Activated CD4-positive, alpha-beta T cell treated with anti-CD3 and anti-CD28 coated beads, Interleukin-2, amount 10 ng/mL, durations not matched to agents 24 days and 14 days (primary cell): Measurements from ENCODE around the gene SIPA1L3. TPM values are rescaled to one million over a fixed set of nuclear protein-coding genes. Genes with fewer than 3 reads are reported as not detected.

Experiments
- DNase-seq: peaks from one replicate; pipeline ENCODE4 v3.0.0; 2022
- H3K27ac Mint-ChIP-seq: one replicate; pipeline ENCODE4 v1.8.0; 2022; ENCODE audit warnings: mild to moderate bottlenecking, mixed read lengths
- H3K27me3 Mint-ChIP-seq: one replicate; pipeline ENCODE4 v1.8.0; 2022; ENCODE audit warnings: mixed read lengths
- H3K36me3 Mint-ChIP-seq: one replicate; pipeline ENCODE4 v1.8.0; 2022; ENCODE audit warnings: low read depth, mild to moderate bottlenecking, mixed read lengths
- H3K4me1 Mint-ChIP-seq: one replicate; pipeline ENCODE4 v1.8.0; 2021; ENCODE audit warnings: mixed read lengths
- H3K4me3 Mint-ChIP-seq: one replicate; pipeline ENCODE4 v1.8.0; 2022; ENCODE audit warnings: mild to moderate bottlenecking, moderate library complexity, mixed read lengths
- H3K9me3 Mint-ChIP-seq: one replicate; pipeline ENCODE4 v1.8.0; 2021; ENCODE audit warnings: mixed read lengths
- intact Hi-C: fragments of 100-400 bp; cut with micrococcal nuclease; formaldehyde crosslinking; loops from one replicate; pipeline ENCODE4 v1.15.1; 2023
- total RNA-seq: library from RNA; stranded (reverse); gene quantifications from 2 replicates; pipeline ENCODE4 v1.2.3, GENCODE V29; 2022

Gene SIPA1L3
- total RNA-seq, 1 donor from 2014 or later = 15.4 TPM

DNA sequence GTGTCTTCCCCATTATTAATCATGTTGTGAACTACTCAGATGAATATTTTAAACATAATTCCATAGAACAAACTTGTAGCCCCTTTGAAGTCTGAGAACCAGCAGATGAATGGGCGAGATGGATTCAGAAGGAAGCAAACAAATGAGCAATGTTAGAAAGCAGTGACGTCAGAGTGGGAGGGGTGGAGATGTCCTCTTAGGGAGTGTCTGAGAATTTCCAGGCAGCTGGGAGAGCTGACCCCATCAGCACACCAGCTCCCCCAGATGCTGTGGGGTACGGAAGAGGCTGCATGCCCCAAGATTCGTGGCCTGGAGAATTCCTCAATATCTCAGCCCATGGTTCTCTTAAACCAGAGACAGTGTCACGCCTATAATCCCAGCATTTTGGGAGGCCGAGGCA, 248.4 kb downstream of the SIPA1L3 start:
- no peaks in the 10 kb centered on the region for H3K4me1 Mint-ChIP-seq
- no peak overlapping the region for H3K27ac Mint-ChIP-seq
- intact Hi-C loops = no loop called here
- H3K36me3 Mint-ChIP-seq = peaks cover 3% of the 10 kb centered on the region
- no peak overlapping the region for H3K4me3 Mint-ChIP-seq
- H3K27me3 Mint-ChIP-seq = no peaks in the 10 kb centered on the region
- no peak for DNase-seq
- no peaks in the 10 kb centered on the region for H3K9me3 Mint-ChIP-seq

DNA sequence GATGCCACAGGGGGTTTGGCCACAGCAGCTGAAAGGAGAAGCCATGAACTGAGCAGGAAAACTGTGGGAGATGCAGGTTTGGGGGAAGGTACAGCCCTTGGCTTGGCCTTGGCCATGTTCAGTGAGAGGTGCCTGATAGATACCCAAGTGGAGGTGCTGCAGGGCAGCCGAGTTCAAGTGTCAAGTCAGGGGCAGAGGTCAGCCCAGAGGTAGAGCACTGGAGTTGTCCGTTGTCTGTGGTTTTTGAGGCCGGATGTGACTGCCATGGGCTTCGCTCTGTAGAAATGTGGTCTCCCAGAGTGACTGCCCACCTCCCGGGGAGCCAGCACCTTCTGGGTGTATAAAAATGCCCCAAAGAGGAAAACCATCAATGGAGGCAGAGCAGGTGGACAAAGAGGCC, 251.7 kb downstream of the SIPA1L3 start:
- Mint-ChIP-seq H3K9me3 (no peaks in the 10 kb centered on the region), H3K4me3 (no peak overlapping the region), H3K27me3 (no peaks in the 10 kb centered on the region), H3K27ac (no peak overlapping the region), H3K4me1 (no peaks in the 10 kb centered on the region), H3K36me3 (peaks cover 25% of the 10 kb centered on the region)
- intact Hi-C loops = no loop called here
- DNase-seq = no peak

DNA sequence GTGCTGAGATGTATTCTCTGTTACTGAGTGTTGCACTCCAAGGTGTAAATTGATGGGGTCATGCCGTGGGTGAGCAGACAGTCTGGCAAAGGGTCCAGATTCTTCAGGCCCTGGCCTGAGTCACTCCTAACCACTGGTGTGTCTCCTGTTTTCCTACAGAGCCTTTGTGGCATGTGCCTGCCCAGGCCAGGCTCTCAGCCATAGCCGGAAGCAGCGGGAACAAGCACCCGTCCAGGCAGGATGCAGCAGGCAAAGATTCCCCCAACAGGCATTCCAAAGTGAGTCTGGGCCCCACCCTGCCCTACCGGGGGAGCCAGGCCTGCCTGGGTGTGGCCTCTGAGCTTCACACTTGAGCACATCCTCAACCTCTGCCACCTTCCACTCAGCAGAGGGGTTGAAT, 255.1 kb downstream of the SIPA1L3 start:
- intact Hi-C loops = no loop called here
- no peak for DNase-seq
- H3K27ac Mint-ChIP-seq = no peak overlapping the region

DNA sequence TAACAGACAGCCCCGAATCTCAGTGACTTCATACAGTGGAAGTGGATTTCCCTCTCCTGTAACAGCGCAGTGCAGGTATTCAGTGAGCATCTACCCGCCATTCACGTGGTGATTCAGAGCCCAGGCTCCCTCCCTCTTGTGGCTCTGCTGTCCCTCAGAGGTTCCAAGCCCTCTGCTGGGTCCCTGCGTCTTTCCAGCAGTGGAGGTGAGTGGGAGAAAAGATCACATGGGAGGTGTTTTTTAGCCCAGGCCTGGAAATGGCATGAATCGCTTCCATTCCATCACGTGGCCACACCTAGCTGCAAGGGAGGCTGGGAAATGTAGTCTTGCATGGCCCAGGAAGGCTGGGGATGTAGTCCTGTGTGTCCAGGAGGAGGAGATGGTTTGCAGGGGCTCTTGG, 255.6 kb downstream of the SIPA1L3 start:
- no peak for DNase-seq
- Mint-ChIP-seq H3K4me1 (no peaks in the 10 kb centered on the region), H3K36me3 (peaks cover 29% of the 10 kb centered on the region), H3K27ac (no peak overlapping the region), H3K4me3 (no peak overlapping the region), H3K9me3 (no peaks in the 10 kb centered on the region), H3K27me3 (no peaks in the 10 kb centered on the region)
- intact Hi-C loops = no loop called here

More for the DNA sequence above, 255.1 kb downstream of the SIPA1L3 start:
- Mint-ChIP-seq H3K36me3 (peaks cover 29% of the 10 kb centered on the region), H3K4me1 (no peaks in the 10 kb centered on the region), H3K27me3 (no peaks in the 10 kb centered on the region), H3K4me3 (no peak overlapping the region), H3K9me3 (no peaks in the 10 kb centered on the region)

DNA sequence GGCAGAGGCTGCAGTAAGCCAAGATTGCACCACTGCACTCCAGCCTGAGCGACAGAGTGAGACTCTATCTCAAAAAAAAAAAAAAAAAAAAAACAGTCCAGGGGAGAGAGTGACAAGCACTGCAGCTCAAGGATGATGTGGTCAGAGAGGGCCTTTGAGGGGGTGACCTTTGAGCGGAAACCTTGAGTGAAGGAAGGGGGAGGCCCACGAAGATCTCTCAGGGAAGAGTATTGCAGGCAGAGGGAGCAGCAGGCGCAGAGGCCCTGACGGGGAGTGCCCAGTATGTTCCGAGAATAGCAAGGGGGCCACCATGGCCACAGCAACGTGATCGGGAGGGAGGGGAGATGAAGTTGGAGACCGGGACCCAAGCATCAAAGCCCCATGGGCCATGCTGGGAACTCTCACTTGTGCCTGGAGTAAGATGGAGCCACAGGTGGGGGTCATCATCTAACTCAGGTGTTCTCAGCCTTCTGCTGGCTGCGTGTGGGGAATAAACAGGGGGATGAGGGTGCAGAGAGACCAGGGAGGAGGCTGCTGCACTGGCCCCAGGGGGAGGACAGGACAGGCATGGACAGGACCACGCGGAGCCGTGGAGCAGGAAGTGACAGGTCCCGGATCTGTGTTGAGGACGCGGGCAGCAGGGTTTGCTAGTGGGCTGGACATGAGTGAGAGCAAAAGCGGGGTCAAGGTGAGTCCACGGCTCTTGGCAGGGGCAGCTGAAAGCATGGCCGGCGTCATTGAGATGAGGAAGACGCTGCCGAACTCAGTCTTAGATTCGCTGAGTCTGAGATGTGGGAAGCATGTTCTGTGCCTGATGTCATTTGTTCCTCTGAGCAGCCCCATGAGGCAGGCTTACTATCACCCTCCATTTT, 256.6 kb downstream of the SIPA1L3 start:
- H3K27ac Mint-ChIP-seq = no peak overlapping the region
- no peaks in the 10 kb centered on the region for H3K27me3 Mint-ChIP-seq
- peaks cover 29% of the 10 kb centered on the region for H3K36me3 Mint-ChIP-seq
- no peaks in the 10 kb centered on the region for H3K4me1 Mint-ChIP-seq
- H3K9me3 Mint-ChIP-seq = no peaks in the 10 kb centered on the region
- DNase-seq = no peak
- intact Hi-C loops = no loop called here
- H3K4me3 Mint-ChIP-seq = no peak overlapping the region

DNA sequence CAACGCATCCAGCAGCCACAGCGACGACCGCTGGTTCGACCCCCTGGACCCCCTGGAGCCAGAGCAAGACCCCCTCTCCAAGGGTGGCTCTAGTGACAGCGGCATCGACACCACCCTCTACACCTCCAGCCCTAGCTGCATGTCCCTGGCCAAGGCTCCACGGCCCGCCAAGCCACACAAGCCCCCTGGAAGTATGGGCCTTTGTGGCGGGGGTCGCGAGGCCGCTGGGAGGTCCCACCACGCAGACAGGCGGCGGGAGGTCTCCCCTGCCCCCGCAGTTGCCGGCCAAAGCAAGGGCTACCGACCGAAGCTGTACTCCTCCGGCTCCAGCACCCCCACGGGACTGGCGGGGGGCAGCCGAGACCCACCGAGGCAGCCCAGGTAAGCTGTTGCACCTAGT, 257.5 kb downstream of the SIPA1L3 start:
- no peaks in the 10 kb centered on the region for H3K27me3 Mint-ChIP-seq
- no peaks in the 10 kb centered on the region for H3K4me1 Mint-ChIP-seq
- intact Hi-C loops = no loop called here
- H3K36me3 Mint-ChIP-seq = peaks cover 29% of the 10 kb centered on the region
- no peaks in the 10 kb centered on the region for H3K9me3 Mint-ChIP-seq
- DNase-seq = no peak
- H3K27ac Mint-ChIP-seq = no peak overlapping the region
- no peak overlapping the region for H3K4me3 Mint-ChIP-seq

DNA sequence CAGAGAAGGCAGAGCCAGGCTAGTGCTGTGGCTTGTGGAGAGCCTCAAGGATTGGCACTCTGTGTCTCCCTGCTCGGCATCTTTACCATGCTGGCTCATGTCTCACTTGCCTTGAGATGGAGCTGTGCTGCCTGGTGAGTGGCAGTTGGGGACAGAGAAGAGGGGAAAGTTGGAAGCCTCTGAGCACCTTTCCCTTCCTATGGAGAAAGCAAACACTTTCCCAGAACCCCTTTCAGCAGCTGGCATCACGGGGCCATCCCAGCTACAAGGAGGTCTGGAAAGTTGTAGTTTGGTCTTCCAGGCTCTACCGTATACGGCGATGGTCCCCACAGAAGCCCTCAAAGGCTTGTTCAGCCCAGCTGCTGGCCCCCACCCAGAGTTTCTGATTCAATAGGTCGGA, 258.3 kb downstream of the SIPA1L3 start:
- H3K9me3 Mint-ChIP-seq = no peaks in the 10 kb centered on the region
- intact Hi-C loops = no loop called here
- H3K4me1 Mint-ChIP-seq = no peaks in the 10 kb centered on the region
- no peak overlapping the region for H3K27ac Mint-ChIP-seq
- no peak overlapping the region for H3K4me3 Mint-ChIP-seq
- H3K27me3 Mint-ChIP-seq = no peaks in the 10 kb centered on the region
- no peak for DNase-seq
- peaks cover 29% of the 10 kb centered on the region for H3K36me3 Mint-ChIP-seq

DNA sequence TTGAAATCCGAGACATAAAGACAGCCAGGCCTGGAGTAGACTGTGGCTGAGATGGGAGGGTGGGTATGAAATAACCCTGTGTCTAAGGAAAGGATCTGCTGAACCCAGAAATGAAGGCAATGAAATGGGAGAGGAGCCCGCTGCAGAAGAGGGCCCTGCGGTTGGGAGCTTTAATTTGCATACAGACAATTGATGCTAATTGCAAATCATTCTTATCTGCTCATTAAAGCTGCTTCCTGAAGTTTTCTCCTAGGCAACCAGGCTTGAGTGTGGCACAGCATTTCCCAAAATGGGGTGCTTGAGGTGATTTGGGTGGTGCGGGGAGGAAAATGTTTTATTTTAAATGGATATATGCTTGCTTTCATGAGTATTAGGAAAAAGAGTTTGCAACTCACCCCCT, 261.6 kb downstream of the SIPA1L3 start:
- no peaks in the 10 kb centered on the region for H3K4me1 Mint-ChIP-seq
- H3K36me3 Mint-ChIP-seq = peaks cover 4% of the 10 kb centered on the region
- no peak overlapping the region for H3K27ac Mint-ChIP-seq
- no peak for DNase-seq
- H3K27me3 Mint-ChIP-seq = no peaks in the 10 kb centered on the region
- H3K9me3 Mint-ChIP-seq = no peaks in the 10 kb centered on the region
- intact Hi-C loops = no loop called here
- no peak overlapping the region for H3K4me3 Mint-ChIP-seq

DNA sequence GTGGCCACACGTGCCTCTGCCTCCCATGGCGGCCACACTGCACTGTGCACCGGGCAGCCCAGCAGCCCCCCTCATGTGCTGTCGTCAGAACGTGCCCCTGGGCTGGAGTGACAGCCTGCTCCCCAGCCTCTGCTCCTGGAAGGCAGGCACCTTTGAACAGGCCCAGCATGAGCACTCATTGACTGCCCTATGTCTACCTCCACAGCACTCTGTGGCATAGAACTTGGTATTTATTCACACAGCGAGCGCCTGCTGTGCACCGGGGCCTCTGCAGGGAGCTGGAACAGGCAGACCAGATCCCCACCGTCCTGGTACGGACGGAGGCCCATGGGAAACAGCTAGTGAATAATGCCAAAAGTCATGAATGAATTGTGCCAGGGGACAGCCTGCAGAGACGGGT, 263.3 kb downstream of the SIPA1L3 start:
- no peak for DNase-seq
- H3K9me3 Mint-ChIP-seq = no peaks in the 10 kb centered on the region
- intact Hi-C loops = no loop called here
- H3K36me3 Mint-ChIP-seq = no peaks in the 10 kb centered on the region
- H3K27me3 Mint-ChIP-seq = no peaks in the 10 kb centered on the region
- H3K4me1 Mint-ChIP-seq = no peaks in the 10 kb centered on the region
- no peak overlapping the region for H3K4me3 Mint-ChIP-seq
- H3K27ac Mint-ChIP-seq = no peak overlapping the region

DNA sequence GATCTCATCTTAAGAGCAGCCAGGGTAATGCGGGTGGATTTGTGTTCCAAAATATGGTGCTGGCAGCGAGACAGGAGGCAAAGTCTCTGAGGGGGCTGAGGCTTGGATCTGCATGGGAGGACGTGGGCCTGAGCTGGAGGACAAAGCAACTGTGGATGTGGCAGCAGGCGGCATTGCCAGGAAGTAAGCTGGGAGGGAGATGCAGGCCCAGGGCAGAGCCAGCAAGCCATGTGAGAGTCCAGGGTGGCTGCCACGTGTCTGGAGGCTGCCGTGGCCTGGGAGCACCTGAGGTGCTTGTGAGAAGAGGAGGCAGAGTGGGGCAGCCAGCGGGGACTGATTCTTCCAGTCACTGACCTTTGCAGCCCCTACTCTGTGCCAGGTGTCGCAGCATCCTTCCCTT, 265.0 kb downstream of the SIPA1L3 start:
- H3K27ac Mint-ChIP-seq = no peak overlapping the region

DNA sequence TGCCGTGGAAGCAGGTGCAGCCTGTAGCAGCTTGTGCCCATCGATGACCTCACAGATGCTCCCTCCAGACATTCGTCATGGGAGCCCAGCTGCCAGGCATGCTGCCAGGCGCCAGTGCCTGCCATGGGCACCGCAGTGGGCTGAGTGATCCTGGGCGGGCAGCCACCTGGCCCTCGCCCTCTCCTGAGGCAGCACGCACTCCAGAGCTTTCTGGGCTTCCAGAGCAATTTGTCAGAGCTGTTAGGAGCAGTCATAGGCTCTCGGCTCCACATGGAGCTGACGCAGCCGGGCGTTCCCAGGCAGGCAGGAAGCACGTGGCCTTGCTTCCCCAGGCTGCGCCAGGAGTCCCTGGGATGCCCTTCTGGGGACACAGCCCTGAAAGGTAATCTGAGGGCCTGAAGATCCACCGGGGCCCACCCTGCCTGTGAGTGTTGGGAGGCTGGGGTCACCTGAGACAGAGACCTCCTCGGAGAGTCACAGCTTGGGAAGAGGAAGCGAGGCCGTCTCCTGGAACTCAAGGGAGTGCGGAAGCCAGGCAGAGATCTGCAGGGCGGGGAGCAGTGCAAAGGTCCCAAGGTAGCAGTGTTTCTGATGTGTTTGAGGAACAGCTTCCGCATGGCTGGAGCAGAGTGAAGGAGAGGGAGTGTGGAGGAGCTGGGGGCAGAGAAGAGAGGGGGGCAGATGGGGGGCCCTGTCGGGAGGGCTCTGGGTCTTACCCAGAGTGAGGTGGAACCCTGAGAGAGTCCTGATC, 266.5 kb downstream of the SIPA1L3 start:
- DNase-seq = no peak
- H3K27me3 Mint-ChIP-seq = no peaks in the 10 kb centered on the region
- H3K36me3 Mint-ChIP-seq = no peaks in the 10 kb centered on the region
- intact Hi-C loops = no loop called here
- H3K27ac Mint-ChIP-seq = no peak overlapping the region
- no peaks in the 10 kb centered on the region for H3K9me3 Mint-ChIP-seq
- H3K4me3 Mint-ChIP-seq = no peak overlapping the region
- no peaks in the 10 kb centered on the region for H3K4me1 Mint-ChIP-seq

More for the DNA sequence above, 265.0 kb downstream of the SIPA1L3 start:
- intact Hi-C loops = no loop called here
- no peaks in the 10 kb centered on the region for H3K36me3 Mint-ChIP-seq
- H3K9me3 Mint-ChIP-seq = no peaks in the 10 kb centered on the region
- no peaks in the 10 kb centered on the region for H3K27me3 Mint-ChIP-seq
- H3K4me3 Mint-ChIP-seq = no peak overlapping the region
- H3K4me1 Mint-ChIP-seq = no peaks in the 10 kb centered on the region
- no peak for DNase-seq

DNA sequence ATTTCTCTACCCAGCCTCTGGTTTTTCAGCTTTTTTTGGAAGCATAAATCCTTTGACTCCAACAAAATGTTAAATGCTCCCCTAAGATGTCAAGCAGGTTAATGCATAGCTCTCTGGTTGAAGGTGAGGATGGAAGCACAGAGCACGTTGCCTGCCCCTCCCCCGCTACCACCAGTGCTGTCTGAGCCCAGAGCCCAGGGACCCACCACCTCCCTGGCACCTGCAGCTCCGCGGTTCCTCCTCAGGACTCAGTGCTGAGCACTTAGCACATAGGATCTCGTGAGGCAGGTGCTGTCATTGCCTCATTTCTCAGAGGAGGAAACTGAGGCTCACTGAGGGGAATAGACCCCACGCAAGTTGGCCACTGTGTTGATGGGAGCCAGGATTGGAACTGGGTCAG, 268.4 kb downstream of the SIPA1L3 start:
- H3K27me3 Mint-ChIP-seq = no peaks in the 10 kb centered on the region
- no peak for DNase-seq
- no peaks in the 10 kb centered on the region for H3K36me3 Mint-ChIP-seq
- no peaks in the 10 kb centered on the region for H3K4me1 Mint-ChIP-seq
- H3K9me3 Mint-ChIP-seq = no peaks in the 10 kb centered on the region
- no peak overlapping the region for H3K27ac Mint-ChIP-seq
- no peak overlapping the region for H3K4me3 Mint-ChIP-seq
- intact Hi-C loops = no loop called here

DNA sequence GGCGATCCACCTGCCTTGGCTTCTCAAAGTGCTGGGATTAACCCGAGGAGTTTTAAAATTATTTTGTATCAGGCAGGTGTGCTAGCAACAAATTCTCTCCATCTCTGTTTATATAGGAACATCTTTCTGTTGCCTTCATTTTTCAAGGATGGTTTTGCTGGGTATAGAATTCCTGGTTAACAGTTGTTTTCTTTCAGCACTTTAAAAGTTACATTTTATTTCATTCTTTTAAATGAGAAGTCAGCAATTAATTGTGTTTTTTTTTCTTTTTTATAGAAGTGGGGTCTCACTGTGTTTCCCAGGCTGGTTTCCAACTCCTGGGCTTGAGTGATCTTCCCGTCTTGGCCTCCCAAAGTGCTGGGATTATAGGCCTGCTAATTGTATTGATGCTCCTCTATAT, 273.1 kb downstream of the SIPA1L3 start:
- H3K36me3 Mint-ChIP-seq = peaks cover 5% of the 10 kb centered on the region
- no peak overlapping the region for H3K27ac Mint-ChIP-seq
- H3K9me3 Mint-ChIP-seq = peaks cover 4% of the 10 kb centered on the region
- H3K27me3 Mint-ChIP-seq = no peaks in the 10 kb centered on the region
- no peak for DNase-seq
- intact Hi-C loops = no loop called here
- H3K4me3 Mint-ChIP-seq = no peak overlapping the region
- no peaks in the 10 kb centered on the region for H3K4me1 Mint-ChIP-seq

DNA sequence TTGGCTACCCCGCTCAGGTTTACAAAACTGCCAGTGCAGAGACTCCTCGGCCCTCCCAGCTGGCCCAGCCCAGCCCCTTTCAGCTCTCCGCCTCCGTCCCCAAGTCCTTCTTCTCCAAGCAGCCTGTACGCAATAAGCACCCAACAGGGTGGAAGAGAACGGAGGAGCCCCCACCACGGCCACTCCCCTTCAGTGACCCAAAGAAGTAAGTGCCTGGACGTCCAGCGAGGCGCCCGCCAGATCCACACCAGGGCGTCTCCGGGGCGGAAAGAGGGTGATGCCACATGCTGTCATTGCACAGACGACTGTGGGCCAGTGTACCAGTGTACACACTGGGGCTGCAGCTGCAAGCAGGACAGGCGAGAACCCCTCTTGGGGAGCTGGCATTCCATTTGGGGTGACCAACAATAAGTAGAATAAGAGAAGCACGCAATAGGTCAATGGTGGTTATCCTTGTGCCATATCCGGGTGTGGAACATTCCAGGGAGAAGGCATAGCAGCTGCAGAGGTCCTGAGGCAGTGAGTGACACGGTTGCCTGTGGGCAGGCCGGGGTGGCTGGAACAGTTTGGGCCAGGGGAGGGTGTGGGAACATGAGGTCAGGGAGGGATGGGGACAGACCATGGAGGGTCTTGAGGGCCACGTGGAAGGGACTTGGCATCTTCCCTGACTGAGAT, 275.7 kb downstream of the SIPA1L3 start:
- no peak for DNase-seq
- H3K4me1 Mint-ChIP-seq = no peaks in the 10 kb centered on the region
- no peaks in the 10 kb centered on the region for H3K27me3 Mint-ChIP-seq
- no peak overlapping the region for H3K27ac Mint-ChIP-seq
- H3K36me3 Mint-ChIP-seq = peaks cover 5% of the 10 kb centered on the region
- H3K9me3 Mint-ChIP-seq = peaks cover 4% of the 10 kb centered on the region
- H3K4me3 Mint-ChIP-seq = no peak overlapping the region
- intact Hi-C loops = no loop called here
